Natural killer cell (primary cell): ENCODE results near the gene PHTF1. TPM values are rescaled to one million over a fixed set of nuclear protein-coding genes. Genes with fewer than 3 reads are reported as not detected.

Source experiments
- ATAC-seq, 3 donors: fragments of 150-1000 bp in 2 of 3; fragments of 200-7000 bp in 1 of 3; cut with Tn5 transposase; 1 replicate in 1 of 3; 2 replicates in 2 of 3; pipeline ENCODE4 v1.10.0; 2021; ENCODE audit warnings: mild to moderate bottlenecking in 2 of 3, moderate library complexity in 2 of 3
- DNase-seq, 2 donors: peaks; one replicate each; pipeline versions ENCODE4 v3.0.0 to v3.0.0-alpha.2; 2013 to 2021; ENCODE audit warnings: mixed read lengths in 1 of 2
- H3K27ac ChIP-seq: one replicate; pipeline ENCODE4 v1.5.1; 2013; ENCODE audit warnings: mild to moderate bottlenecking, low read length
- H3K27me3 ChIP-seq: one replicate; pipeline ENCODE4 v1.6.1; 2013; ENCODE audit warnings: low read length; ENCODE audit not compliant: control insufficient read depth, insufficient read depth
- H3K36me3 ChIP-seq: one replicate; pipeline ENCODE4 v1.6.1; 2013; ENCODE audit warnings: low read length; ENCODE audit not compliant: control insufficient read depth, insufficient read depth
- H3K4me1 ChIP-seq: one replicate; pipeline ENCODE4 v1.6.1; 2013; ENCODE audit warnings: low read length; ENCODE audit not compliant: control insufficient read depth, insufficient read depth
- H3K4me3 ChIP-seq: one replicate; pipeline ENCODE4 v1.5.1; 2013; ENCODE audit warnings: low read length
- H3K9me3 ChIP-seq: one replicate; pipeline ENCODE4 v1.6.1; 2013; ENCODE audit warnings: low read length; ENCODE audit not compliant: control insufficient read depth, insufficient read depth
- H3K27ac Mint-ChIP-seq, 2 donors: one replicate each; pipeline ENCODE4 v1.8.0; 2022; ENCODE audit warnings: mild to moderate bottlenecking in 2 of 2, mixed read lengths in 2 of 2, moderate library complexity in 1 of 2
- H3K27me3 Mint-ChIP-seq, 2 donors: one replicate each; pipeline ENCODE4 v1.8.0; 2022; ENCODE audit warnings: low read depth in 2 of 2, mixed read lengths in 2 of 2
- H3K36me3 Mint-ChIP-seq: one replicate; pipeline ENCODE4 v1.8.0; 2022; ENCODE audit warnings: mixed read lengths
- H3K4me1 Mint-ChIP-seq, 2 donors: one replicate each; pipeline ENCODE4 v1.8.0; 2022; ENCODE audit warnings: mixed read lengths in 2 of 2
- H3K4me3 Mint-ChIP-seq: one replicate; pipeline ENCODE4 v1.8.0; 2022; ENCODE audit warnings: mild to moderate bottlenecking, moderate library complexity, mixed read lengths
- H3K9me3 Mint-ChIP-seq, 2 donors: one replicate each; pipeline ENCODE4 v1.8.0; 2022; ENCODE audit warnings: mixed read lengths in 2 of 2
- CTCF ChIP-seq: fragments of 200-600 bp; IDR thresholded peaks from one replicate; pipeline ENCODE4 v1.8.0; 2022; ENCODE audit warnings: antibody characterized with exemption
- WGBS: methylation state at CpG from one replicate; pipeline ENCODE4 v1.1.7; 2013; ENCODE audit warnings: missing lambda C conversion rate; ENCODE audit not compliant: insufficient coverage; 5-methylcytosine and 5-hydroxymethylcytosine counted together
- intact Hi-C: fragments of 100-400 bp; cut with micrococcal nuclease; formaldehyde crosslinking; loops from one replicate; pipeline ENCODE4 v1.14.2; 2022
- total RNA-seq, 4 donors: library from RNA; stranded (reverse); fragments of 120-200 nt in 1 of 4; gene quantifications; one replicate each; pipeline versions ENCODE4 v1.2.3 to v1.2.4, GENCODE V29; 2013 to 2022

The PHTF1 gene
- total RNA-seq, 3 donors from 2014 or later (not counting 1 experiment from before 2014, with no cell fraction given): 37.1 to 40.7 (median 40.6) TPM

DNA sequence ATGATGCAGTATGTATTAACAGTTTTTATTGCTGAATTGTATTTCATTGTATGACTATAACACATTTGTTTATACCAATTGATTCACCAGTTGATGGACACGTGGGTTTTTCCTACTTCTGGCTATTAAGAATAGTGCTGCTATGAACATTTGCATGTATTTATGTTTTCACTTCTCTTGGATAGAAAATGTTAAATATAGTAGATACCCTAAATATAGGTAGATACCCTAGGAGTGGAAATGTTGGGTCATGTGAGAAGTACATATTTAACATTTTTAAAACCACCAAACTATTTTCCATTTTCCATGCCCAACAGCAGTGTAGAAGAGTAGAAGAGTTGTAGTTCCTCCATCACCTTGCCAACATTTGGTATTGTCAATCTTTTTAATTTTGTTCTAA lies 7.8 kb downstream of the PHTF1 start:
- Histone ChIP-seq H3K9me3 (no peaks in the 10 kb centered on the region), H3K4me3 (no peak overlapping the region), H3K4me1 (no peaks in the 10 kb centered on the region), H3K27me3 (no peaks in the 10 kb centered on the region), H3K27ac (no peak overlapping the region), H3K36me3 (peaks cover 11% of the 10 kb centered on the region)
- intact Hi-C loops: no loop called here
- TF ChIP-seq CTCF: no peak
- H3K36me3 Mint-ChIP-seq: no peaks in the 10 kb centered on the region
- H3K4me1 Mint-ChIP-seq: peaks cover 15 to 19% of the 10 kb centered on the region in 2 donors
- no peaks in the 10 kb centered on the region for H3K9me3 Mint-ChIP-seq
- H3K27ac Mint-ChIP-seq: no peak overlapping the region
- no CpG with 5 or more reads among the region's 1 CpG for whole genome bisulfite sequencing
- H3K4me3 Mint-ChIP-seq: no peak overlapping the region
- DNase-seq (no peak), ATAC-seq (no peak)
- no peaks in the 10 kb centered on the region for H3K27me3 Mint-ChIP-seq

DNA sequence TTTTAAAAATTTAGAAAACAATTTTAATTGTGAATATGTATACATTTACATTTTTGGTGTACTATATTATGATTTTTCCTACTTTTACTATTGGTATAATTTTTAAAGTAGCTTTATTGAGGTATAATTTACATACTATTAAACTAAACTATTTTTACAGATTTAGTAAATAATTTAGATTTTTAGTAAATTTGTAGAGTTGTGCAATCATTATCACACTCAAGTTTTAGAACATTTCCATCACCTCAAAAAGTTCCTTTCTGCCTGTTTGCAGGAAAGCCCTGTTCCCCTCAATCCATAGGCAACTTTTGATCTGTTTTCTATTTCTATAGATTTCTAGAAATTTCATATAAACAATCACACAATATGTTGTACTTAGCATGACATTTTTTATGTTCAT lies 8.2 kb downstream of the PHTF1 start:
- no peaks in the 10 kb centered on the region for H3K9me3 ChIP-seq
- Mint-ChIP-seq H3K9me3 (no peaks in the 10 kb centered on the region), H3K4me3 (no peak overlapping the region), H3K27ac (no peak overlapping the region), H3K36me3 (no peaks in the 10 kb centered on the region), H3K27me3 (no peaks in the 10 kb centered on the region), H3K4me1 (peaks cover 11 to 15% of the 10 kb centered on the region in 2 donors)
- no peak for ATAC-seq
- H3K27ac ChIP-seq: no peak overlapping the region
- no peak for DNase-seq
- no peak for TF ChIP-seq CTCF
- H3K27me3 ChIP-seq: no peaks in the 10 kb centered on the region
- peaks cover 9% of the 10 kb centered on the region for H3K36me3 ChIP-seq
- intact Hi-C loops: no loop called here
- no peaks in the 10 kb centered on the region for H3K4me1 ChIP-seq
- no peak overlapping the region for H3K4me3 ChIP-seq

DNA sequence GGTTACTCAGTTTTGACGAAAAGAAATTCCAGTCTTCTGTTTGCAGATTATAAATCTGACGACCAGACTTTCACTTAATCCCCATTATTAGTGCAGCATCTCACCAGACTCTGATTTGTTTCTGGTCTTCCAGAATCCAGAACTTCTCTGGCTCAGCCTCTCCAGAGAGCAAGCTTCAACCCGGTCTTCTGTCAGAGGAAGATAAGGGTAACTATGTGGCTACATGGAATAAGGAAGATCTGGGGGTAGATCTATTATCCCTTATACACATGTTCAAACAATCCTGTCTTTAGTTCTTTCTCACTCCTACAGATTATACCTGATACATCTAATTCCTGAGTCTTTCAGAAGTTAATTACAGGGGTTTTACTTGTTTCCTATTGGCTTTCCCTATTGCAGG lies 9.9 kb downstream of the PHTF1 start:
- WGBS: 94% methylated on average over 2 of the region's 3 CpGs

More for the DNA sequence above, 9.9 kb downstream of the PHTF1 start:
- no peak for TF ChIP-seq CTCF
- H3K9me3 ChIP-seq: no peaks in the 10 kb centered on the region
- no peaks in the 10 kb centered on the region for H3K4me1 ChIP-seq
- H3K27me3 ChIP-seq: no peaks in the 10 kb centered on the region
- H3K27me3 Mint-ChIP-seq: no peaks in the 10 kb centered on the region
- no peak overlapping the region for H3K4me3 ChIP-seq
- H3K36me3 Mint-ChIP-seq: no peaks in the 10 kb centered on the region
- H3K9me3 Mint-ChIP-seq: no peaks in the 10 kb centered on the region
- DNase-seq (no peak), ATAC-seq (no peak)
- H3K4me3 Mint-ChIP-seq: no peak overlapping the region
- peaks cover 5 to 14% of the 10 kb centered on the region in 2 donors for H3K4me1 Mint-ChIP-seq
- intact Hi-C loops: no loop called here
- H3K27ac ChIP-seq: no peak overlapping the region
- H3K36me3 ChIP-seq: peaks cover 9% of the 10 kb centered on the region
- peak overlapping the region in 1 of 2 donors; percentile 21 for H3K27ac Mint-ChIP-seq
